ENCODE results near the gene SLC22A2. TPM values are rescaled to one million over a fixed set of nuclear protein-coding genes. Genes with fewer than 3 reads are reported as not detected.

SLC22A2 gene
- polyA plus RNA-seq, 1 experiment = not detected

GRCh38 chr6:160278311-160278710 is 19.7 kb upstream of the SLC22A2 start:
- Histone ChIP-seq H3K27me3 (ENCODE audit: control insufficient read depth, insufficient read depth, low read length) (no peaks in the 10 kb centered on the region), H3K36me3 (ENCODE audit: control insufficient read depth, insufficient read depth, low read length) (no peaks in the 10 kb centered on the region), H3K4me3 (ENCODE audit: low read depth, low read length) (no peak overlapping the region)
- ChIA-PET CTCF (no interaction called here), POLR2A (no interaction called here)
- TF ChIP-seq CTCF (IDR thresholded peaks at IDR 0.05; ENCODE audit: insufficient read depth, low read depth, low read length) = no peak
- no peak for DNase-seq (ENCODE audit: low read depth)

GRCh38 chr6:160277546-160277945 is 18.9 kb upstream of the SLC22A2 start:
- TF ChIP-seq CTCF (IDR thresholded peaks at IDR 0.05; ENCODE audit: insufficient read depth, low read depth, low read length) = no peak
- Histone ChIP-seq H3K4me3 (ENCODE audit: low read depth, low read length) (no peak overlapping the region), H3K27me3 (ENCODE audit: control insufficient read depth, insufficient read depth, low read length) (no peaks in the 10 kb centered on the region), H3K36me3 (ENCODE audit: control insufficient read depth, insufficient read depth, low read length) (no peaks in the 10 kb centered on the region)
- DNase-seq (ENCODE audit: low read depth) = no peak
- CTCF ChIA-PET = no interaction called here
- POLR2A ChIA-PET = no interaction called here

GRCh38 chr6:160277144-160277543 is 18.5 kb upstream of the SLC22A2 start:
- TF ChIP-seq CTCF (IDR thresholded peaks at IDR 0.05; ENCODE audit: insufficient read depth, low read depth, low read length) = no peak
- CTCF ChIA-PET = no interaction called here
- Histone ChIP-seq H3K27me3 (ENCODE audit: control insufficient read depth, insufficient read depth, low read length) (no peaks in the 10 kb centered on the region), H3K36me3 (ENCODE audit: control insufficient read depth, insufficient read depth, low read length) (no peaks in the 10 kb centered on the region), H3K4me3 (ENCODE audit: low read depth, low read length) (no peak overlapping the region)
- POLR2A ChIA-PET = no interaction called here
- DNase-seq (ENCODE audit: low read depth) = no peak

- ChIA-PET CTCF (no interaction called here), POLR2A (no interaction called here)
- no peaks in the 10 kb centered on the region for H3K27me3 ChIP-seq (ENCODE audit: control insufficient read depth, insufficient read depth, low read length)
- TF ChIP-seq CTCF (IDR thresholded peaks at IDR 0.05; ENCODE audit: insufficient read depth, low read depth, low read length) = no peak
- H3K4me3 ChIP-seq (ENCODE audit: low read depth, low read length) = no peak overlapping the region
- H3K36me3 ChIP-seq (ENCODE audit: control insufficient read depth, insufficient read depth, low read length) = no peaks in the 10 kb centered on the region
- no peak for DNase-seq (ENCODE audit: low read depth)
These were observed 17.5 kb upstream of the SLC22A2 start for GRCh38 chr6:160276126-160276525.

GRCh38 chr6:160275511-160276003 is 16.9 kb upstream of the SLC22A2 start:
- TF ChIP-seq CTCF (IDR thresholded peaks at IDR 0.05; ENCODE audit: insufficient read depth, low read depth, low read length) = no peak
- POLR2A ChIA-PET = no interaction called here
- Histone ChIP-seq H3K36me3 (ENCODE audit: control insufficient read depth, insufficient read depth, low read length) (no peaks in the 10 kb centered on the region), H3K4me3 (ENCODE audit: low read depth, low read length) (no peak overlapping the region), H3K27me3 (ENCODE audit: control insufficient read depth, insufficient read depth, low read length) (no peaks in the 10 kb centered on the region)
- CTCF ChIA-PET = no interaction called here
- no peak for DNase-seq (ENCODE audit: low read depth)

Data from BJ (cell line).